ENCODE data around the gene SERTAD2.
A peak's percentile ranks its signal among the peaks of the same experiment; 100 is the strongest.

Gene SERTAD2

GRCh38 chr2:64627860-64628841 is 25.6 kb downstream of the SERTAD2 start:
- no peak for DNase-seq

- DNase-seq = no peak
These were observed 26.6 kb downstream of the SERTAD2 start for GRCh38 chr2:64626963-64627760.

DNA sequence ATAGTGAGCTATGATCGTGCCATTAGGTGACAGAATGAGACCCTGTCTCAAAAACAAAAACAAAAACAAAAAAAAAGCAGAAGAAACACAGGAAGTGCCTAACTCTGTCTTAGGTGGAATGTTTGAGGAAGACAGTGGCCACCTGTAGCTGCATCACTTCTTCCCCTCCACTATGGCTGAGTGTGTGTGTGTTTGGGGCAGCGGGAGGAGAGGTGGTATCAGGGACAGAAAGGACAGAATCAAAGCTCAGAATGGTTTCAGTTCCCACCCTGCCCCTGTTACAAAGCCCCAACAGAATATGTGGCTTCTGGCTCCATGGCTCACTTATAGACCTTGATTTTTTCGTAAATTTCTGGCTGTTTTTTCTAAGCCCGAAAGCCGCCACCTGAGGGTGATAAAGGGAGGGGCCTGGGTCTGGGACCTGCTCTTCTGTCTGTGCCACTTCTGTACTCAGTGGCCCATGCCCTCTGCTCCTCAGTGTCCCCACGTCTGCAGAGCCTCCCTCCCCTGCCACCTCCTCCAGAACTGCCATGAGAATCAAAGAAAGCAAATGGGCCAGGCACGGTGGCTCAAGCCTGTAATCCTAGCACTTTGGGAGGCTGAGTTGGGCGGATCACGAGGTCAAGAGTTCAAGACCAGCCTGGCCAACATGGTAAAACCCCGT is 27.4 kb downstream of the SERTAD2 start:
- DNase-seq = no peak

DNA sequence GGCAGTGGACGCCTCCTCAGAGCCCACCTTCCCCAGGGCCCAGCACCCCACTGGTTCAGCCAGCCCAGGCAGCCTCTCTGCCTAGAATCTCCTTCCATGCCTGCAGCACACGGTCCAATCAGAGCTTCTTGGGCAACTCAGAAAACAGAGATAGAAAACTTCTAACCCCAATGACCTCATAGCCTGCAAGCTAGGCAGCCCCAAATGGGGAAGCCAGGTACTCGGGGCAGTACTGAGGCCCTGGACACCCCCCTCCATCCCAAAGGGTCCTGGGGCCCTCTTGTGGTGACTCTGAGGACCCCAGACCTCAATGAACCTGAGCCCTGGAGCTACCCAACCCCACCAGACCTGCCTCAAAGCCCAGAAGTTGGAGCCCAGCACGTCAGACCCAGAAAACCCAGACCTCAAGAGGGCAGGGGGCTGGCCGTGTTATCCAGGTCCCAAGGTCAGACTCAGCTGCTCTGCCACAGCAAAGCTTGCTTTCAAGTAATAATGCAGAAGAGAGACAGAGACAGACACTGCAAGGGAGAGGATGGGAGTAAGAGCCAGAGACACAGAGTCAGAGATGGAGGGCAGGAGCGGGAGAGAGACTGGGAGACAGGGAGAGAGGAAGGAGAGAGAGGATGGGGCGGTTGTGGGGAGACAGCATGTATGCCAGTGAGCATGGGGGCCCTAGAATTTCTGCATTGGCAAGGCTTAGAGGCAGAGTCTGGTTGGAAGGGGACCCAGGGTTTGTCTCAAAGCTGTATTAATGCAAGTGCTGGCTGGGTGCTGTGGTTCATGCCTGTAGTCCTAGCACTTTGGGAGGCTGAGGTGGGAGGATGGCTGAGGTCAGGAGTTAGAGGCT is 28.2 kb downstream of the SERTAD2 start:
- DNase-seq = no peak

- no peak for DNase-seq
These were observed 28.9 kb downstream of the SERTAD2 start for GRCh38 chr2:64624862-64625261.

- no peak for DNase-seq
These were observed 29.6 kb downstream of the SERTAD2 start for GRCh38 chr2:64624108-64624610.

DNA sequence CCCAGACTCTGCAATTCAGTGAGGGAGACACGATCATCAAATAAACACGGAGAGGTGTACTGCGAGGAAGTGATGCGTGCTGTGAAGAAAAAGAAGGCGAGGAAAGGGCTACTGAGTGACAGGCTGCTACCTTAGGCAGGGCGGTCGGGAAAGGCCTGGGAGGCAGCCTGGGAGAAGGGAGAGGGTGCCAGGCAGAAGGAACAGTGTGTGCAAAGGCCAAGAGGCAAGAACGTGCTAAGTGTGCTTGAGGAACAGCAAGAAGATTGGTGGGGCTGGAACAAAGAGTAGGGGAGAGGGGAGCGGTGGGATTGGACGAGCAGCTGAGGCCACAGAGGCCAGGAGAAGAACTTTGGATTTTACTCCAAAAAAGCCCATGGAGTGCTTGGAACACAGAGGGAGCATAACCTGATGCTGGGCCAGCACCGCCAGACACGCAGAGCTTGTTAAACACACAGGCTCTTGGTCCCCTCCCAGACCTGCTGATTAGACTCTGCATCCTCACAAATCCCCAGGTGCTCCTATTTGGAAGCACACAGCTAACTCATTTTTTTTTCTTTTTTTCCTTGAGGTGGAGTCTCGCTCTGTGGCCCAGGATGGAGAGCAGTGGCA is 30.4 kb downstream of the SERTAD2 start:
- DNase-seq = no peak

GRCh38 chr2:64622443-64623241 is 31.1 kb downstream of the SERTAD2 start:
- no peak for DNase-seq

GRCh38 chr2:64620661-64621060 is 33.1 kb downstream of the SERTAD2 start:
- no peak for DNase-seq

GRCh38 chr2:64617631-64618151 is 36.0 kb downstream of the SERTAD2 start:
- no peak for DNase-seq

DNA sequence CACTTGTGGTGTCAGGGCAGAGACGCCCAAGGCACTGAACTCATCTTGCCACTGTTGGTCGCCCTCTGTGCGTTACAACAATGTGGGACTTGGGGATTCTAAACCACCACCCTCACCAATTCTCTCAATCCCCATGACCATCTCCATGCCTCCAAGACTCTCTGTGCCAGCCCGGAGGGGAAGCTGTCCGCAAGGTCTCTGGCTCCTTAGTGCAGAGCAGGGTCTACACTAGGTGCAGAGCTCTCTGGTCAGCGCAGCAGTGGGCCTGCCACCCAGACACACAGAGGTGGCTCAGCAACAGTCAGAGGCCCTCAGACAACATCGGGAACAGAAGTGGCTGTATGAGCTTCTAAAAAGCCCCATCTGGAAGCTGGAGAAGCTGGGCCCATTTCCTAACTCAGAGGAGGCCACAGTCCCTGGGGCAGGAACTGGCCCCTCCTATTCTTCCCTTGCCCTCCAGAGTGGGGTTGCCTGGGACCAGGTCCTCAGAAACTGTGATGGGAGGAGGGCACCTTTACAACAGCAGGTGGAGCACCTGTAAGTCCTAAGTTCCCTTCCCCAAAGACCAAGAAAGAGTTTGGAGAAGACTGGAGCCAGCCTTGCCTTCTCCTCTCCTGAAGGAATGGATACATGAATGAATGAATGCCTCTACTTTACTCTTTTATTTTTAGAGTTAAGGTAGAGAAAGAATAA is 37.7 kb downstream of the SERTAD2 start:
- DNase-seq = no peak

GRCh38 chr2:64615192-64615763 is 38.4 kb downstream of the SERTAD2 start:
- no peak for DNase-seq

GRCh38 chr2:64613276-64613675 is 40.4 kb downstream of the SERTAD2 start:
- no peak for DNase-seq

GRCh38 chr2:64612575-64613195 is 41.0 kb downstream of the SERTAD2 start:
- DNase-seq = no peak

GRCh38 chr2:64610316-64610855 is 43.3 kb downstream of the SERTAD2 start:
- DNase-seq = no peak

DNA sequence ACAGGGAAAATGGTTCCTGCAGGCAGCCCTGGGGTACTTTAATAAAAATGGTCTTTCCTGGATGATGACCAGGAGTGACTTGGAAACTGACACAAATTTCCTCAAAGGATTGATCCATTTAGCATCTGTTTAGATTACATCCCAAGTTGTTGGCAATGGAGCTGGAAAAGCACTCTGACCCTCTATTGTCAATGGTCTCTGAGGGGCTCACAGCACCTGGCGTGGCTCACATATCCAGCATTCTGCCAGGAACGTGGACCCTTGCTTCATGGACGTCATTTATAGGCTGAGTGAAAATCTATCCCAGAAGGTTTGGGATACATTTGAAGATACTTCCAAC is 43.8 kb downstream of the SERTAD2 start:
- no peak for DNase-seq

DNA sequence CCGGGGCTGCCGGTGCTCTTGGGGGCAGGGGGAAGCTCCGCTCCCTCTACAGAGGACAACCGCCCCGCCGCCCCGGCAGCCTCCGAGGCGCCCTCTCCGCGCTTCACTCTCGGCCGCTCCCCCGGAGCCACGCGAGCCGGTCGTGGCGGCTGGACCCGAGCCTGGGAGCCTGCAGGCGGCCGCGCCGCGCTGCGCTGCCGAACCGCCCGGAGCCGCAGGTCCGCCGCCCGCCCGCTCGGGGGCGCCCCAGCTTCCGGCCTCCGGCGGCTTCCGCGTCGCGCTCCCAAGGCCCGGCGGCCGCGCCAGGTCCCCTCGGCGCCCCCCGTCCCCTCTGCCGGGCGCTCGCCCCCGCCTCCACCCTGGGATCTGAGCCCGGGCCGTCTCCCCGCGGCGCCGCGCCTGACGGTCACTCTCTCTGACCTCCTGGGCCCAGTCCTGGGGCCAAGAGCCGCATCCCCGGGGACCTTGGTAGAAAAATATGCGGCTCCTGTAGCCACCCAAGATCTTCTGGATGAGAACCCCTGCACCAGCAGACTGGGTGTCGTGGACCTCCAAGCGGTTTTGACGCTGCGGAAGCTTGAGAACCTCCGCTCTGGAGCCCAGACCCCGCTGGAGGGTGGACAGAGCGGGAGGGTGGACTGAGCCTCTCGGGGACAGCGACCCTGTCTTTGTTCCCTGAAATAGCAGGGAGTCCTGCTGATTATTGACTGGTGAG is 44.3 kb downstream of the SERTAD2 start:
- DNase-seq = peak; percentile 51 to 54

DNA sequence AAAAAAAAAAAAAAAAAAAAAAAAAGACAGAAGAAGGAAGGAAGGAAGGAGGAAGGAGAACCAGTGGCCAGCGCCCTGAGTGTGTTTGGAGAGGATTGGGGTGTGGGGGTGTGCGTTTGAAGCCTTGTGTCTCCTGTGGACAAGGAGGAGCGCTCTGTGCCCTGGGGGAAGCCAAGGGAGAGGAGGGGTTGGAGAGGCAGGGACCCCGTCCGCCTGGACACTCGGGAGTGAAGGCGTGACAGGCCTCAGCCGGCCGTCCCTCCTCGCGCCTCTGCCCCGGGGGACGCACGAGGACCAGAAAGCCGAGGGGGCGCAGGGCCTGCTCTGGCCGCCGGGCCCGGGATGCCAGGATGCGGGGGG is 44.9 kb downstream of the SERTAD2 start:
- DNase-seq = peak; percentile 21 to 35

Measured in AML-193 (cell line).